RWPE2 (cell line): ENCODE measurements around the gene STIM1.

Experiments
- ATAC-seq: fragments of 200-7000 bp; cut with Tn5 transposase; 3 replicates; pipeline ENCODE4 v1.9.1; 2021; ENCODE audit warnings: low read depth
- DNase-seq: peaks from one replicate; pipeline ENCODE4 v3.0.0-alpha.2; 2020; ENCODE audit warnings: low spot score
- H3K27ac ChIP-seq: fragments of 450-650 bp; 2 replicates; pipeline ENCODE4 v1.5.1; 2017; ENCODE audit warnings: mild to moderate bottlenecking; ENCODE audit not compliant: poor library complexity, severe bottlenecking
- H3K27me3 ChIP-seq: fragments of 250-450 bp; sonication (Bioruptor Pico); 2 replicates; pipeline ENCODE4 v1.5.1; 2021; ENCODE audit warnings: mild to moderate bottlenecking, moderate library complexity; ENCODE audit not compliant: insufficient read depth, poor library complexity, severe bottlenecking
- H3K36me3 ChIP-seq: fragments of 250-450 bp; sonication (Bioruptor Pico); 2 replicates; pipeline ENCODE4 v1.5.1; 2020; ENCODE audit warnings: low read depth, mild to moderate bottlenecking, moderate library complexity
- H3K4me1 ChIP-seq: fragments of 250-450 bp; sonication (Bioruptor Pico); 2 replicates; pipeline ENCODE4 v1.5.1; 2021; ENCODE audit warnings: mild to moderate bottlenecking, moderate library complexity; ENCODE audit not compliant: insufficient read depth, poor library complexity, severe bottlenecking
- H3K4me3 ChIP-seq: fragments of 250-450 bp; sonication (Bioruptor Pico); 2 replicates; pipeline ENCODE4 v1.5.1; 2021; ENCODE audit warnings: mild to moderate bottlenecking, moderate library complexity; ENCODE audit not compliant: severe bottlenecking
- H3K9me3 ChIP-seq: fragments of 250-450 bp; sonication (Bioruptor Pico); 2 replicates; pipeline ENCODE4 v1.5.1; 2021; ENCODE audit warnings: mild to moderate bottlenecking, moderate library complexity; ENCODE audit not compliant: severe bottlenecking
- CTCF ChIP-seq: fragments of 450-650 bp; IDR thresholded peaks from one replicate; pipeline ENCODE4 v1.5.1; 2017; ENCODE audit warnings: mild to moderate bottlenecking, moderate library complexity; ENCODE audit not compliant: poor library complexity, severe bottlenecking

The STIM1 gene

GRCh38 chr11:4074266-4074665 lies 218.8 kb downstream of the STIM1 start:
- Histone ChIP-seq H3K9me3 (no peaks in the 10 kb centered on the region), H3K36me3 (no peaks in the 10 kb centered on the region), H3K27me3 (no peaks in the 10 kb centered on the region), H3K27ac (no peak overlapping the region), H3K4me1 (peaks cover 8% of the 10 kb centered on the region), H3K4me3 (no peak overlapping the region)
- no peak for TF ChIP-seq CTCF
- ATAC-seq = no peak
- no peak for DNase-seq

- no peaks in the 10 kb centered on the region for H3K27me3 ChIP-seq
- H3K27ac ChIP-seq = no peak overlapping the region
- H3K9me3 ChIP-seq = no peaks in the 10 kb centered on the region
- peaks cover 8% of the 10 kb centered on the region for H3K4me1 ChIP-seq
- ATAC-seq (no peak), DNase-seq (no peak)
- no peak for TF ChIP-seq CTCF
- H3K36me3 ChIP-seq = no peaks in the 10 kb centered on the region
- no peak overlapping the region for H3K4me3 ChIP-seq
Observed at GRCh38 chr11:4076774-4077173, 221.3 kb downstream of the STIM1 start.

GRCh38 chr11:4083198-4083597 lies 227.7 kb downstream of the STIM1 start:
- Histone ChIP-seq H3K4me3 (no peak overlapping the region), H3K27ac (no peak overlapping the region), H3K4me1 (no peaks in the 10 kb centered on the region), H3K27me3 (no peaks in the 10 kb centered on the region), H3K36me3 (no peaks in the 10 kb centered on the region), H3K9me3 (no peaks in the 10 kb centered on the region)
- no peak for TF ChIP-seq CTCF
- ATAC-seq = no peak
- no peak for DNase-seq

- H3K27me3 ChIP-seq = no peaks in the 10 kb centered on the region
- no peaks in the 10 kb centered on the region for H3K4me1 ChIP-seq
- DNase-seq (no peak), ATAC-seq (no peak)
- no peaks in the 10 kb centered on the region for H3K36me3 ChIP-seq
- no peak for TF ChIP-seq CTCF
- H3K27ac ChIP-seq = no peak overlapping the region
- no peak overlapping the region for H3K4me3 ChIP-seq
- H3K9me3 ChIP-seq = no peaks in the 10 kb centered on the region
Observed at GRCh38 chr11:4084406-4085125, 229.1 kb downstream of the STIM1 start.

- DNase-seq (no peak), ATAC-seq (no peak)
- no peak overlapping the region for H3K27ac ChIP-seq
- H3K27me3 ChIP-seq = no peaks in the 10 kb centered on the region
- H3K36me3 ChIP-seq = no peaks in the 10 kb centered on the region
- H3K4me3 ChIP-seq = no peak overlapping the region
- TF ChIP-seq CTCF = no peak
- H3K9me3 ChIP-seq = no peaks in the 10 kb centered on the region
- no peaks in the 10 kb centered on the region for H3K4me1 ChIP-seq
Observed at GRCh38 chr11:4085575-4085974, 230.1 kb downstream of the STIM1 start.
